SK-N-SH treated with all-trans-retinoic acid at 6 μM for 48 hours (cell line): Measurements from ENCODE around the gene RAB9B.

Experiments
- CSDC2 ChIP-seq: fragments of 250-450 bp; sonication (Bioruptor Pico); IDR thresholded peaks from 2 replicates; pipeline ENCODE4 v1.5.0; 2020; ENCODE audit warnings: mild to moderate bottlenecking, moderate library complexity
- ESRRG ChIP-seq: fragments of 250-450 bp; sonication (Bioruptor Pico); IDR thresholded peaks from 2 replicates; pipeline ENCODE4 v1.6.1; 2021; ENCODE audit warnings: mild to moderate bottlenecking
- TOX ChIP-seq: fragments of 250-450 bp; sonication (Bioruptor Pico); IDR thresholded peaks from 2 replicates; pipeline ENCODE4 v1.8.0; 2021; ENCODE audit warnings: mild to moderate bottlenecking, moderate library complexity, borderline replicate concordance
- ZC3H10 ChIP-seq: fragments of 250-450 bp; sonication (Bioruptor Pico); IDR thresholded peaks from 2 replicates; pipeline ENCODE4 v1.5.1; 2021; ENCODE audit warnings: mild to moderate bottlenecking, moderate library complexity
- TF ChIP-seq, protein P1 (sequence below): fragments of 250-450 bp; sonication (Bioruptor Pico); IDR thresholded peaks from 2 replicates; pipeline ENCODE4 v1.5.1; 2021; ENCODE audit warnings: mild to moderate bottlenecking, moderate library complexity

The RAB9B gene

DNA sequence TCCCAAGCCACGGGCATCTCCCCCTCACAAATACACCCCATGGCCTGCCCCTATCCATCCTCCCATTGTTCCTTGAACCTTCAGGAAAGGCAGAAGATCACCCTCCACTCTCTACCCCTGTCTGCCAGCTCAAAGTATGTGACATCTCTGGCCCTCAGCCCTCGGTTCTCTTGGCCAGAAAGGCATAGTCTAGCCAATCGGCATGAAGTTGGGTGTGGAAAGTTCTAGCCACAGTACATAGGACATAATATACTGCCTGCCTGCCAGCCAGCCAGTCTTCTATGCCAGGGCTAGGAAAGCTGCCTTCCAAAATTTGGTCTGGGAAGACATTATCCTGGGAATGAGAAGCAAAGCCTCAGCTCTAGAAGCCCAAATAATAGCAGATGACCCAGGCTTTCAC, 58.6 kb downstream of the RAB9B start (continued):
- TF ChIP-seq, protein P1, sequence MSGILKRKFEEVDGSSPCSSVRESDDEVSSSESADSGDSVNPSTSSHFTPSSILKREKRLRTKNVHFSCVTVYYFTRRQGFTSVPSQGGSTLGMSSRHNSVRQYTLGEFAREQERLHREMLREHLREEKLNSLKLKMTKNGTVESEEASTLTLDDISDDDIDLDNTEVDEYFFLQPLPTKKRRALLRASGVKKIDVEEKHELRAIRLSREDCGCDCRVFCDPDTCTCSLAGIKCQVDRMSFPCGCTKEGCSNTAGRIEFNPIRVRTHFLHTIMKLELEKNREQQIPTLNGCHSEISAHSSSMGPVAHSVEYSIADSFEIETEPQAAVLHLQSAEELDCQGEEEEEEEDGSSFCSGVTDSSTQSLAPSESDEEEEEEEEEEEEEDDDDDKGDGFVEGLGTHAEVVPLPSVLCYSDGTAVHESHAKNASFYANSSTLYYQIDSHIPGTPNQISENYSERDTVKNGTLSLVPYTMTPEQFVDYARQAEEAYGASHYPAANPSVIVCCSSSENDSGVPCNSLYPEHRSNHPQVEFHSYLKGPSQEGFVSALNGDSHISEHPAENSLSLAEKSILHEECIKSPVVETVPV (CRISPR knock-in tag) = no peak
- TF ChIP-seq ZC3H10 (no peak), ESRRG (CRISPR knock-in tag) (no peak), CSDC2 (CRISPR knock-in tag) (no peak), TOX (no peak)
